A673 (cell line): ENCODE data around the gene CNTD1. TPM values are rescaled to one million over a fixed set of nuclear protein-coding genes. Genes with fewer than 3 reads are reported as not detected.
A peak's percentile ranks its signal among the peaks of the same experiment; 100 is the strongest.

ENCODE experiments used
- Bru-seq: library from RNA; stranded (reverse); fragments of 400-500 nt; gene quantifications from one replicate; lab custom pipeline; 2021; lab: Mats Ljungman, UMichigan
- BruChase-seq, 2 experiments: library from RNA; stranded (reverse); fragments of 400-500 nt; gene quantifications; one replicate each; lab custom pipeline; 2021; lab: Mats Ljungman, UMichigan
- BruUV-seq: library from RNA; stranded (reverse); fragments of 400-500 nt; replicated peaks from 2 replicates; lab custom pipeline; 2021; lab: Mats Ljungman, UMichigan
- CTCF ChIA-PET: fragments of 300-600 bp; sonication (Branson Sonifier 250); formaldehyde crosslinking; loops from one replicate; lab custom pipeline; 2022; ENCODE audit warnings: antibody characterized with exemption; lab: Charles Lee
- POLR2A ChIA-PET: fragments of 300-600 bp; sonication (Branson Sonifier 250); formaldehyde crosslinking; loops from one replicate; lab custom pipeline; 2022; ENCODE audit warnings: antibody characterized with exemption; ENCODE audit not compliant: low non-redundant PET; lab: Charles Lee
- DNase-seq: peaks from one replicate; pipeline ENCODE4 v3.0.0-alpha.2; 2015; ENCODE audit warnings: low spot score
- H3K27ac ChIP-seq: fragments of 200-600 bp; sonication (generic); 2 replicates; pipeline ENCODE4 v1.5.1; 2016; ENCODE audit warnings: mixed run types, low read depth, mild to moderate bottlenecking, mixed read lengths, antibody characterized with exemption, low read length; ENCODE audit not compliant: poor library complexity, severe bottlenecking
- H3K27me3 ChIP-seq: fragments of 200-600 bp; sonication (generic); replicated peaks from 2 replicates; pipeline ENCODE4 v1.6.1; 2017; ENCODE audit warnings: mixed run types, low read depth, mild to moderate bottlenecking, mixed read lengths, antibody characterized with exemption, low read length; ENCODE audit not compliant: insufficient read depth, poor library complexity
- H3K36me3 ChIP-seq: fragments of 200-600 bp; sonication (generic); 2 replicates; pipeline ENCODE4 v1.6.1; 2016; ENCODE audit warnings: mixed run types, mild to moderate bottlenecking, mixed read lengths, antibody characterized with exemption, low read length; ENCODE audit not compliant: insufficient read depth, poor library complexity, severe bottlenecking
- H3K4me1 ChIP-seq: fragments of 200-600 bp; sonication (generic); 2 replicates; pipeline ENCODE4 v1.6.1; 2017; ENCODE audit warnings: mixed run types, mild to moderate bottlenecking, mixed read lengths, antibody characterized with exemption, low read length; ENCODE audit not compliant: insufficient read depth, poor library complexity, severe bottlenecking
- H3K4me3 ChIP-seq: fragments of 200-600 bp; sonication (generic); 2 replicates; pipeline ENCODE4 v1.5.1; 2016; ENCODE audit warnings: low read depth, mixed run types, mild to moderate bottlenecking, mixed read lengths, low read length; ENCODE audit not compliant: poor library complexity, severe bottlenecking
- H3K9me3 ChIP-seq: fragments of 200-600 bp; sonication (generic); 2 replicates; pipeline ENCODE4 v1.6.1; 2016; ENCODE audit warnings: mixed run types, low read depth, mild to moderate bottlenecking, mixed read lengths, antibody characterized with exemption, low read length; ENCODE audit not compliant: poor library complexity, severe bottlenecking
- CTCF ChIP-seq: fragments of 300-800, 200-600 bp; sonication (generic); conservative IDR thresholded peaks from 2 replicates; pipeline ENCODE4 v1.5.1; 2017; ENCODE audit warnings: low read depth, mild to moderate bottlenecking, antibody characterized with exemption, low read length, moderate library complexity, mixed read lengths
- EZH2 ChIP-seq: fragments of 200-600 bp; sonication (generic); IDR thresholded peaks from 2 replicates; pipeline ENCODE4 v1.6.1; 2017; ENCODE audit warnings: borderline replicate concordance, low read depth, mild to moderate bottlenecking, mixed read lengths, antibody characterized with exemption, low read length; ENCODE audit not compliant: poor library complexity, severe bottlenecking
- intact Hi-C: fragments of 100-400 bp; cut with micrococcal nuclease; formaldehyde crosslinking; loops from one replicate; pipeline ENCODE4 v1.10.0; 2022; ENCODE audit not compliant: unreplicated experiment
- long read RNA-seq: library from polyadenylated mRNA; stranded (forward); transcript quantifications from one replicate; pipeline ENCODE4 v2.0.0, GENCODE V29; 2022
- total RNA-seq: library from RNA; stranded (reverse); gene quantifications from 2 replicates; pipeline ENCODE4 v1.2.3, GENCODE V29; 2021

CNTD1 gene
- total RNA-seq = not detected in 2 replicates
- not detected for Bru-seq, nascent RNA
- BruChase-seq, experiment 1, labeled RNA remaining after a 2-hour chase = not detected
- percentile 11 among the genes with signal in this experiment for BruChase-seq, experiment 2, labeled RNA remaining after a 6-hour chase
- long read RNA-seq, partial matches to known transcripts = 0 of 1 reads
- long read RNA-seq, other reads (novel, unspliced or antisense) = 1 of 1 reads

GRCh38 chr17:42798383-42799380, at the start of gene CNTD1, which contains the start of gene COA3:
TSS of gene CNTD1 (plus strand) at chr17:42798861. CDS start at chr17:42799068, 207 bp downstream.
TSS of gene COA3 (minus strand) at chr17:42798704. CDS start at chr17:42798681, 23 bp downstream.
- Histone ChIP-seq H3K27ac (peak within 1 kb of the TSS; percentile 59), H3K9me3 (no peaks in the 10 kb centered on the region), H3K4me1 (no peaks in the 10 kb centered on the region), H3K4me3 (peak within 1 kb of the TSS; percentile 64), H3K36me3 (no peaks in the 10 kb centered on the region), H3K27me3 (no peaks in the 10 kb centered on the region)
- intact Hi-C loops = no loop called here
- peak; percentile 88 for DNase-seq
- ChIA-PET POLR2A (no interaction called here), CTCF (interaction anchor here (0.5 to 0.6 kb wide), 2 partner anchors 78 to 1364 kb away, joined by 3 to 4 read pairs; no protein-coding TSS in a partner anchor)
- BruUV-seq = no TSS peak
- TF ChIP-seq CTCF (no peak), EZH2 (no peak)

- TF ChIP-seq CTCF (no peak), EZH2 (no peak)
- Histone ChIP-seq H3K27ac (no peak overlapping the region), H3K27me3 (no peaks in the 10 kb centered on the region), H3K36me3 (no peaks in the 10 kb centered on the region), H3K4me1 (no peaks in the 10 kb centered on the region), H3K9me3 (no peaks in the 10 kb centered on the region), H3K4me3 (no peak overlapping the region)
- intact Hi-C loops = no loop called here
- ChIA-PET CTCF (no interaction called here), POLR2A (no interaction called here)
- DNase-seq = no peak
- no TSS peak for BruUV-seq
Measured at GRCh38 chr17:42748908-42749798, 49.5 kb upstream of the CNTD1 start.
